Gastroesophageal sphincter (tissue), 4 donors: ENCODE results near the gene USP31. TPM values are rescaled to one million over a fixed set of nuclear protein-coding genes. Genes with fewer than 3 reads are reported as not detected.

Source experiments
- ATAC-seq: fragments of 150-250 bp; one replicate; pipeline ENCODE4 v1.9.1; 2016; ENCODE audit warnings: mild to moderate bottlenecking, moderate library complexity
- H3K27ac ChIP-seq, 4 donors: fragments of 200-600 bp; sonication (generic) in 3 of 4; 1 replicate in 3 of 4; 2 replicates in 1 of 4; pipeline ENCODE4 v1.5.1; 2016 to 2019
- H3K27me3 ChIP-seq: fragments of 200-600 bp; sonication (generic); one replicate; pipeline ENCODE4 v1.5.1; 2019
- H3K36me3 ChIP-seq, 2 donors: fragments of 200-600 bp; sonication (generic); one replicate each; pipeline ENCODE4 v1.5.1; 2019; ENCODE audit warnings: control low read depth in 1 of 2
- H3K4me1 ChIP-seq, 3 donors: fragments of 200-600 bp; sonication (generic); 1 replicate in 2 of 3; 2 replicates in 1 of 3; pipeline ENCODE4 v1.5.1; 2016 to 2019; ENCODE audit warnings: control low read depth in 2 of 3
- H3K4me3 ChIP-seq, 2 donors: fragments of 200-600 bp; sonication (generic); one replicate each; pipeline ENCODE4 v1.5.1; 2019; ENCODE audit warnings: mild to moderate bottlenecking in 1 of 2, moderate library complexity in 1 of 2
- H3K9me3 ChIP-seq, 3 donors: fragments of 200-600 bp; sonication (generic); one replicate each; pipeline ENCODE4 v1.5.1; 2017 to 2019; ENCODE audit warnings: control low read depth in 2 of 3
- CTCF ChIP-seq, 4 experiments: fragments of 200-600 bp in 2 of 4; fragments of 450-650 bp in 2 of 4; sonication (generic) in 1 of 4; IDR thresholded peaks; one replicate each; pipeline ENCODE4 v1.5.1; 2017 to 2019; ENCODE audit warnings: antibody characterized with exemption in 4 of 4, mild to moderate bottlenecking in 2 of 4, moderate library complexity in 2 of 4
- EP300 ChIP-seq: sonication (generic); formaldehyde crosslinking; IDR thresholded peaks from one replicate; pipeline ENCODE4 v1.6.1; 2017; ENCODE audit warnings: antibody characterized with exemption, mild to moderate bottlenecking
- POLR2A ChIP-seq, 2 donors: fragments of 450-650 bp; IDR thresholded peaks; one replicate each; pipeline ENCODE4 v1.6.1; 2017; ENCODE audit warnings: antibody characterized with exemption in 2 of 2, mild to moderate bottlenecking in 2 of 2, moderate library complexity in 1 of 2
- POLR2AphosphoS5 ChIP-seq: sonication (generic); formaldehyde crosslinking; IDR thresholded peaks from one replicate; pipeline ENCODE4 v1.6.1; 2017; ENCODE audit warnings: antibody characterized with exemption
- WGBS, 2 donors: methylation state at CpG; one replicate each; pipeline ENCODE4 v1.1.5; 2018; ENCODE audit warnings: low coverage in 1 of 2; 5-methylcytosine and 5-hydroxymethylcytosine counted together
- total RNA-seq, 4 donors: library from RNA; depleted of rRNA; stranded (reverse); fragments of >200 nt; gene quantifications; one replicate each; pipeline ENCODE4 v1.1.0, GENCODE V29; 2016

Gene USP31
- total RNA-seq, 4 donors from 2014 or later = 11.2 to 37.7 (median 26.6) TPM

- H3K4me1 ChIP-seq = no peaks in the 10 kb centered on the region
- TF ChIP-seq CTCF (IDR thresholded peaks at IDR 0.05) = no peak
- no peak for TF ChIP-seq EP300
- TF ChIP-seq POLR2A (IDR thresholded peaks at IDR 0.05) = no peak
- TF ChIP-seq POLR2AphosphoS5 = no peak
- 54 to 60% methylated on average over 2 to 3 of the region's 3 CpGs for WGBS, 2 donors
- H3K27me3 ChIP-seq = peaks cover 5% of the 10 kb centered on the region
- no peak for ATAC-seq
- no peaks in the 10 kb centered on the region for H3K9me3 ChIP-seq
- no peak overlapping the region for H3K4me3 ChIP-seq
- no peaks in the 10 kb centered on the region for H3K36me3 ChIP-seq
- no peak overlapping the region for H3K27ac ChIP-seq
Measured at GRCh38 chr16:23160574-23160973, 11.3 kb upstream of the USP31 start.

- no peak for ATAC-seq
- Histone ChIP-seq H3K27me3 (peaks cover 10% of the 10 kb centered on the region), H3K36me3 (no peaks in the 10 kb centered on the region), H3K9me3 (no peaks in the 10 kb centered on the region), H3K4me1 (no peaks in the 10 kb centered on the region), H3K4me3 (no peak overlapping the region), H3K27ac (no peak overlapping the region)
- TF ChIP-seq CTCF (IDR thresholded peaks at IDR 0.05) (no peak), POLR2A (IDR thresholded peaks at IDR 0.05) (no peak), POLR2AphosphoS5 (no peak), EP300 (no peak)
- 64 to 86% methylated on average over 1 to 4 of the region's 4 CpGs for WGBS, 2 donors
Measured at GRCh38 chr16:23160082-23160481, 10.8 kb upstream of the USP31 start.

- WGBS, 2 donors = 93 to 100% methylated on average over 4 to 6 of the region's 6 CpGs
- H3K27me3 ChIP-seq = peaks cover 16% of the 10 kb centered on the region
- H3K9me3 ChIP-seq = no peaks in the 10 kb centered on the region
- no peak overlapping the region for H3K27ac ChIP-seq
- TF ChIP-seq POLR2A (IDR thresholded peaks at IDR 0.05) (no peak), CTCF (IDR thresholded peaks at IDR 0.05) (no peak), EP300 (no peak), POLR2AphosphoS5 (no peak)
- no peaks in the 10 kb centered on the region for H3K4me1 ChIP-seq
- no peak overlapping the region for H3K4me3 ChIP-seq
- ATAC-seq = no peak
- H3K36me3 ChIP-seq = no peaks in the 10 kb centered on the region
Measured at GRCh38 chr16:23158114-23158513, 8.9 kb upstream of the USP31 start.

GRCh38 chr16:23156946-23157460 is 7.8 kb upstream of the USP31 start:
- 29 to 65% methylated on average over 1 of the region's 1 CpG for WGBS, 2 donors

More at GRCh38 chr16:23156946-23157460, 7.8 kb upstream of the USP31 start:
- TF ChIP-seq POLR2AphosphoS5 (no peak), CTCF (IDR thresholded peaks at IDR 0.05) (no peak), EP300 (no peak), POLR2A (IDR thresholded peaks at IDR 0.05) (no peak)
- H3K4me3 ChIP-seq = no peak overlapping the region
- no peak for ATAC-seq
- peaks cover 16% of the 10 kb centered on the region for H3K27me3 ChIP-seq
- no peaks in the 10 kb centered on the region for H3K4me1 ChIP-seq
- no peaks in the 10 kb centered on the region for H3K36me3 ChIP-seq
- no peaks in the 10 kb centered on the region for H3K9me3 ChIP-seq
- H3K27ac ChIP-seq = no peak overlapping the region
